NCI-H1436 (cell line): ENCODE results near the gene HACD3.
"Not testable (repeated sequence)": the region's sequence is repeated elsewhere in the genome, so short reads cannot be mapped to it uniquely, and the experiment has no call there.

Experiments used
- DNase-seq: peaks from one replicate; lab custom pipeline; 2025; lab: John Stamatoyannopoulos, UW

Gene HACD3

GRCh38 chr15:65549288-65549687, 19.0 kb downstream of the HACD3 start:
- not testable (repeated sequence) for DNase-seq

- no peak for DNase-seq
Observed at GRCh38 chr15:65550681-65551098, 20.4 kb downstream of the HACD3 start.

- DNase-seq, result no peak
Observed at GRCh38 chr15:65551183-65551582, 20.9 kb downstream of the HACD3 start.

GRCh38 chr15:65552851-65553250, 22.6 kb downstream of the HACD3 start:
- not testable (repeated sequence) for DNase-seq

GRCh38 chr15:65553691-65554090, 23.4 kb downstream of the HACD3 start:
- no peak for DNase-seq

- DNase-seq, result no peak
Observed at GRCh38 chr15:65556622-65557021, 26.4 kb downstream of the HACD3 start.

GRCh38 chr15:65558336-65558735, 28.1 kb downstream of the HACD3 start:
- no peak for DNase-seq

- DNase-seq, result no peak
Observed at GRCh38 chr15:65558997-65559760, 28.9 kb downstream of the HACD3 start.

- DNase-seq, result no peak
Observed at GRCh38 chr15:65559941-65560340, 29.7 kb downstream of the HACD3 start.

- no peak for DNase-seq
Observed at GRCh38 chr15:65561934-65562333, 31.7 kb downstream of the HACD3 start.

GRCh38 chr15:65569728-65570127, 39.5 kb downstream of the HACD3 start:
- DNase-seq, result no peak

GRCh38 chr15:65571971-65572370, 41.7 kb downstream of the HACD3 start:
- DNase-seq, result no peak

GRCh38 chr15:65576664-65577063, 46.4 kb downstream of the HACD3 start:
- DNase-seq, result no peak

- no peak for DNase-seq
Observed at GRCh38 chr15:65577129-65577996, 47.1 kb downstream of the HACD3 start.

GRCh38 chr15:65578904-65579728, 48.9 kb downstream of the HACD3 start:
- DNase-seq, result no peak

GRCh38 chr15:65579762-65580161, 49.5 kb downstream of the HACD3 start:
- no peak for DNase-seq

- DNase-seq, result no peak
Observed at GRCh38 chr15:65580287-65580686, 50.0 kb downstream of the HACD3 start.

GRCh38 chr15:65583701-65584100, 53.4 kb downstream of the HACD3 start:
- no peak for DNase-seq

GRCh38 chr15:65584241-65584640, 54.0 kb downstream of the HACD3 start:
- DNase-seq, result no peak

GRCh38 chr15:65587094-65587493, 56.8 kb downstream of the HACD3 start:
- DNase-seq, result no peak

- DNase-seq, result no peak
Observed at GRCh38 chr15:65595960-65596359, 65.7 kb downstream of the HACD3 start.

- DNase-seq, result no peak
Observed at GRCh38 chr15:65598468-65598867, 68.2 kb downstream of the HACD3 start.
